Activated CD8-positive, alpha-beta memory T cell treated with anti-CD3 and anti-CD28 coated beads for 48 hours (primary cell): ENCODE measurements around the gene ANKRD31.
"Not testable (repeated sequence)": the region's sequence is repeated elsewhere in the genome, so short reads cannot be mapped to it uniquely, and the experiment has no call there.

Experiments used
- DNase-seq, 3 experiments: peaks; one replicate each; pipeline ENCODE4 v3.0.0-alpha.2; 2020; ENCODE audit warnings: low read depth in 2 of 3, low spot score in 2 of 3

ANKRD31 gene

GRCh38 chr5:75235711-75236110 lies 967 bp downstream of the ANKRD31 start:
- no peak for DNase-seq

- DNase-seq: no peak
Measured at GRCh38 chr5:75234251-75234650, 2.4 kb downstream of the ANKRD31 start.

GRCh38 chr5:75226916-75227315 lies 9.8 kb downstream of the ANKRD31 start:
- DNase-seq: no peak

GRCh38 chr5:75225506-75225905 lies 11.2 kb downstream of the ANKRD31 start:
- no peak for DNase-seq

GRCh38 chr5:75220787-75221186 lies 15.9 kb downstream of the ANKRD31 start:
- not testable (repeated sequence) for DNase-seq

- no peak for DNase-seq
Measured at GRCh38 chr5:75214928-75215327, 21.8 kb downstream of the ANKRD31 start.

GRCh38 chr5:75214409-75214808 lies 22.3 kb downstream of the ANKRD31 start:
- DNase-seq: no peak

- no peak for DNase-seq
Measured at GRCh38 chr5:75203604-75204003, 33.1 kb downstream of the ANKRD31 start.

GRCh38 chr5:75202935-75203334 lies 33.7 kb downstream of the ANKRD31 start:
- no peak for DNase-seq

- DNase-seq: no peak
Measured at GRCh38 chr5:75200776-75201175, 35.9 kb downstream of the ANKRD31 start.

GRCh38 chr5:75199946-75200345 lies 36.7 kb downstream of the ANKRD31 start:
- DNase-seq: no peak

GRCh38 chr5:75199071-75199470 lies 37.6 kb downstream of the ANKRD31 start:
- no peak for DNase-seq

- no peak for DNase-seq
Measured at GRCh38 chr5:75197745-75198144, 38.9 kb downstream of the ANKRD31 start.

GRCh38 chr5:75192804-75193203 lies 43.9 kb downstream of the ANKRD31 start:
- DNase-seq: no peak

- no peak for DNase-seq
Measured at GRCh38 chr5:75192264-75192663, 44.4 kb downstream of the ANKRD31 start.

- DNase-seq: no peak
Measured at GRCh38 chr5:75190227-75190626, 46.5 kb downstream of the ANKRD31 start.

GRCh38 chr5:75189353-75189752 lies 47.3 kb downstream of the ANKRD31 start:
- DNase-seq: no peak

- no peak for DNase-seq
Measured at GRCh38 chr5:75185763-75186162, 50.9 kb downstream of the ANKRD31 start.

- DNase-seq: not testable (repeated sequence)
Measured at GRCh38 chr5:75176009-75176408, 60.7 kb downstream of the ANKRD31 start.

GRCh38 chr5:75174872-75175271 lies 61.8 kb downstream of the ANKRD31 start:
- not testable (repeated sequence) for DNase-seq

GRCh38 chr5:75169516-75169915 lies 67.2 kb downstream of the ANKRD31 start:
- no peak for DNase-seq

GRCh38 chr5:75168026-75168735 lies 68.5 kb downstream of the ANKRD31 start:
- DNase-seq: no peak

- no peak for DNase-seq
Measured at GRCh38 chr5:75167345-75167744, 69.3 kb downstream of the ANKRD31 start.
